HFFc6 (cell line): Measurements from ENCODE around the gene PIGH. TPM values are rescaled to one million over a fixed set of nuclear protein-coding genes. Genes with fewer than 3 reads are reported as not detected.

Experiments used
- DNase-seq: peaks from one replicate; pipeline ENCODE4 v3.0.0-alpha.2; 2018
- H3K27ac Mint-ChIP-seq: 2 replicates; pipeline ENCODE4 v1.8.0; 2020; ENCODE audit warnings: mild to moderate bottlenecking, mixed read lengths
- H3K27me3 Mint-ChIP-seq: 2 replicates; pipeline ENCODE4 v1.8.0; 2021; ENCODE audit warnings: mild to moderate bottlenecking, moderate library complexity, mixed read lengths; ENCODE audit not compliant: insufficient read depth
- H3K36me3 Mint-ChIP-seq: 2 replicates; pipeline ENCODE4 v1.8.0; 2021; ENCODE audit warnings: low read depth, mixed read lengths
- H3K4me1 Mint-ChIP-seq: 2 replicates; pipeline ENCODE4 v1.8.0; 2020; ENCODE audit warnings: low read depth, mixed read lengths
- H3K4me3 Mint-ChIP-seq: 2 replicates; pipeline ENCODE4 v1.8.0; 2020; ENCODE audit warnings: mild to moderate bottlenecking, moderate library complexity, mixed read lengths
- H3K9me3 Mint-ChIP-seq: 2 replicates; pipeline ENCODE4 v1.8.0; 2020; ENCODE audit warnings: mild to moderate bottlenecking, mixed read lengths
- total RNA-seq, 6 experiments: library from RNA; stranded (reverse); fragmentation: NEBNext Ultra II Directional; extraction: Animal tissue kit (Norgen Biotek cat#: 25700); gene quantifications; 2 replicates in 1 of 6; 3 replicates in 5 of 6; pipeline ENCODE4 v1.2.3, GENCODE V29; 2021
- TF ChIP-seq, protein P1 (sequence below): fragments of 200-600 bp; sonication (generic); IDR thresholded peaks from 2 replicates; pipeline ENCODE4 v1.5.0; 2021; ENCODE audit warnings: antibody characterized with exemption, mild to moderate bottlenecking

PIGH gene
- total RNA-seq, 6 experiments from 2014 or later, result 6.3 to 9.3 (median 7.8) TPM

GRCh38 chr14:67620217-67620785 is 20.2 kb upstream of the PIGH start:
- H3K4me1 Mint-ChIP-seq, result peaks cover 49% of the 10 kb centered on the region

GRCh38 chr14:67619446-67620216 is 19.6 kb upstream of the PIGH start, which contains the start of gene ARG2:
TSS of gene ARG2 (plus strand) at chr14:67619920. CDS start at chr14:67619978, 58 bp downstream.
- H3K4me1 Mint-ChIP-seq, result peaks cover 51% of the 10 kb centered on the region
- peak within 1 kb of the TSS; percentile 87 for H3K4me3 Mint-ChIP-seq
- H3K27me3 Mint-ChIP-seq, result peaks cover 3% of the 10 kb centered on the region
- peak within 1 kb of the TSS; percentile 94 for H3K27ac Mint-ChIP-seq
- TF ChIP-seq, protein P1, sequence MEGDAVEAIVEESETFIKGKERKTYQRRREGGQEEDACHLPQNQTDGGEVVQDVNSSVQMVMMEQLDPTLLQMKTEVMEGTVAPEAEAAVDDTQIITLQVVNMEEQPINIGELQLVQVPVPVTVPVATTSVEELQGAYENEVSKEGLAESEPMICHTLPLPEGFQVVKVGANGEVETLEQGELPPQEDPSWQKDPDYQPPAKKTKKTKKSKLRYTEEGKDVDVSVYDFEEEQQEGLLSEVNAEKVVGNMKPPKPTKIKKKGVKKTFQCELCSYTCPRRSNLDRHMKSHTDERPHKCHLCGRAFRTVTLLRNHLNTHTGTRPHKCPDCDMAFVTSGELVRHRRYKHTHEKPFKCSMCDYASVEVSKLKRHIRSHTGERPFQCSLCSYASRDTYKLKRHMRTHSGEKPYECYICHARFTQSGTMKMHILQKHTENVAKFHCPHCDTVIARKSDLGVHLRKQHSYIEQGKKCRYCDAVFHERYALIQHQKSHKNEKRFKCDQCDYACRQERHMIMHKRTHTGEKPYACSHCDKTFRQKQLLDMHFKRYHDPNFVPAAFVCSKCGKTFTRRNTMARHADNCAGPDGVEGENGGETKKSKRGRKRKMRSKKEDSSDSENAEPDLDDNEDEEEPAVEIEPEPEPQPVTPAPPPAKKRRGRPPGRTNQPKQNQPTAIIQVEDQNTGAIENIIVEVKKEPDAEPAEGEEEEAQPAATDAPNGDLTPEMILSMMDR, result peak; percentile 23; the same call in 1 of the 2 replicates
- H3K9me3 Mint-ChIP-seq, result no peaks in the 10 kb centered on the region
- peak; percentile 87 for DNase-seq
- H3K36me3 Mint-ChIP-seq, result no peaks in the 10 kb centered on the region

More at GRCh38 chr14:67620217-67620785, 20.2 kb upstream of the PIGH start:
- TF ChIP-seq, protein P1, result no peak
- Mint-ChIP-seq H3K36me3 (no peaks in the 10 kb centered on the region), H3K4me3 (peak overlapping the region; percentile 87), H3K27me3 (peaks cover 3% of the 10 kb centered on the region), H3K9me3 (no peaks in the 10 kb centered on the region), H3K27ac (peak overlapping the region; percentile 65)
- DNase-seq, result no peak

GRCh38 chr14:67618617-67619063 is 18.6 kb upstream of the PIGH start:
- Mint-ChIP-seq H3K27me3 (peaks cover 4% of the 10 kb centered on the region), H3K4me1 (peaks cover 51% of the 10 kb centered on the region), H3K36me3 (no peaks in the 10 kb centered on the region), H3K4me3 (peak overlapping the region; percentile 87), H3K9me3 (no peaks in the 10 kb centered on the region), H3K27ac (peak overlapping the region; percentile 94)
- peak; percentile 84 for DNase-seq
- TF ChIP-seq, protein P1, result peak; percentile 89

GRCh38 chr14:67610491-67610890 is 10.4 kb upstream of the PIGH start:
- no peaks in the 10 kb centered on the region for H3K9me3 Mint-ChIP-seq
- H3K4me1 Mint-ChIP-seq, result peaks cover 4% of the 10 kb centered on the region; the same call in 1 of the 2 replicates
- H3K27ac Mint-ChIP-seq, result no peak overlapping the region
- no peaks in the 10 kb centered on the region for H3K36me3 Mint-ChIP-seq
- H3K27me3 Mint-ChIP-seq, result peaks cover 50% of the 10 kb centered on the region
- no peak overlapping the region for H3K4me3 Mint-ChIP-seq
- DNase-seq, result no peak
- TF ChIP-seq, protein P1, result no peak

DNA sequence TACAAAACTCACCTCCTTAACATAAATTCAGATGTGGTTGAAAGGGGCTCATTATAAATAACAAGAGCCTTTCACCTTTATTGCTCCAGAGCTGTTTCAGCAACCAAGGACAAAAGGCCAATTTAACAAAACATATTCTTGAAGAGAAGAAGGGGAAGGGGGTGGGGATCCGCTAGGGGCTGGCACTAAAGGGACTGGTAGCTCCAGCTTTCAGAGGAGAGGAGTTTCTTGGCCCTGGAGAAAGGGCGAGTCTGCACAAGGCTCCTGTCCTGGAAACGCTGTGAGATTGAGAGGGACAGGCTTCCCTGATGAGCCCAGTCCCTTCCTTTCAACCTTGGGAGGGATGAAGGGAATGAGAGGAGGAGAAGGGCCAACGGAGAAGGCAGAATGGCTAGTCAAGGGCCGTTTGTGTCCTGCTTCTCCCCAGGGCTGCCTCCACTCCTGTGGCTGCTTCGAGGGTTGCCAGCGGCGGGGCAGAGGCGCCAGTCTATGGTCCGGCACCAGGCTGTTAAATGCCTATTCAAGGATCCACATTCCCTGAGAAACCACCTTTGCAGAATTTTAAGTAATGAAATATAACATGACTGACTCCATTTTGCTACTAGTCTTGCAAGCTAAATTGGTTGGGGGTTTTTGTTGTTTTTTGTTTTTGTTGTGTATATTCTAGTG is 9.7 kb upstream of the PIGH start:
- no peak for DNase-seq
- Mint-ChIP-seq H3K27ac (no peak overlapping the region), H3K9me3 (no peaks in the 10 kb centered on the region), H3K4me3 (no peak overlapping the region), H3K27me3 (peaks cover 50% of the 10 kb centered on the region), H3K4me1 (no peaks in the 10 kb centered on the region), H3K36me3 (no peaks in the 10 kb centered on the region)
- TF ChIP-seq, protein P1, result no peak
